CD4-positive, alpha-beta T cell (primary cell): Measurements from ENCODE around the gene CMTM5. TPM values are rescaled to one million over a fixed set of nuclear protein-coding genes. Genes with fewer than 3 reads are reported as not detected.

ENCODE experiments used
- ATAC-seq: fragments of 200-7000 bp; cut with Tn5 transposase; one replicate; pipeline ENCODE4 v1.10.0; 2022; ENCODE audit warnings: mild to moderate bottlenecking; ENCODE audit not compliant: poor library complexity
- CTCF ChIA-PET: fragments of 350-600 bp; sonication (Branson Sonifier 250); formaldehyde crosslinking; loops from one replicate; lab custom pipeline; 2021; ENCODE audit warnings: antibody characterized with exemption, inconsistent platforms; lab: Charles Lee
- POLR2A ChIA-PET: fragments of 350-600 bp; sonication (Branson Sonifier 250); formaldehyde crosslinking; loops from one replicate; lab custom pipeline; 2021; ENCODE audit warnings: antibody characterized with exemption, inconsistent platforms; lab: Charles Lee
- DNase-seq, 14 experiments: peaks; one replicate each; pipeline ENCODE4 v3.0.0-alpha.2; 2013 to 2020; ENCODE audit warnings: mixed read lengths in 2 of 14
- H3K27ac ChIP-seq, 2 donors: one replicate each; pipeline versions ENCODE4 v1.5.1 to v1.7.0; 2013; ENCODE audit warnings: low read length in 2 of 2, low read depth in 1 of 2, mild to moderate bottlenecking in 1 of 2
- H3K27me3 ChIP-seq, 2 experiments: 1 replicate in 1 of 2; 2 replicates in 1 of 2; pipeline versions ENCODE4 v1.6.1 to v1.7.0; 2013; ENCODE audit warnings: low read length in 2 of 2, control low read depth in 1 of 2, mild to moderate bottlenecking in 1 of 2, moderate library complexity in 1 of 2; ENCODE audit not compliant: insufficient read depth in 2 of 2, control insufficient read depth in 1 of 2
- H3K36me3 ChIP-seq: one replicate; pipeline ENCODE4 v1.6.1; 2013; ENCODE audit warnings: low read length, control low read depth; ENCODE audit not compliant: insufficient read depth
- H3K4me1 ChIP-seq: one replicate; pipeline ENCODE4 v1.6.1; 2013; ENCODE audit warnings: low read length, control low read depth; ENCODE audit not compliant: insufficient read depth
- H3K4me3 ChIP-seq: one replicate; pipeline ENCODE4 v1.5.1; 2013; ENCODE audit warnings: mild to moderate bottlenecking, low read length, moderate library complexity
- H3K9me3 ChIP-seq, 2 experiments: 1 replicate in 1 of 2; 2 replicates in 1 of 2; pipeline versions ENCODE4 v1.6.1 to v1.7.0; 2013; ENCODE audit warnings: low read length in 2 of 2, mild to moderate bottlenecking in 2 of 2, control low read depth in 1 of 2, moderate library complexity in 1 of 2; ENCODE audit not compliant: control insufficient read depth in 1 of 2, insufficient read depth in 1 of 2
- H3K27ac Mint-ChIP-seq: one replicate; pipeline ENCODE4 v1.8.0; 2020; ENCODE audit warnings: mixed read lengths
- H3K27me3 Mint-ChIP-seq: one replicate; pipeline ENCODE4 v1.8.0; 2021; ENCODE audit warnings: mixed read lengths
- H3K36me3 Mint-ChIP-seq: one replicate; pipeline ENCODE4 v1.8.0; 2021; ENCODE audit warnings: low read depth, mixed read lengths
- H3K4me1 Mint-ChIP-seq: one replicate; pipeline ENCODE4 v1.8.0; 2021; ENCODE audit warnings: low read depth, mixed read lengths
- H3K4me3 Mint-ChIP-seq: one replicate; pipeline ENCODE4 v1.8.0; 2020; ENCODE audit warnings: mild to moderate bottlenecking, mixed read lengths
- H3K9me3 Mint-ChIP-seq: one replicate; pipeline ENCODE4 v1.8.0; 2020; ENCODE audit warnings: mixed read lengths
- CTCF ChIP-seq: fragments of 200-600 bp; IDR thresholded peaks from one replicate; pipeline ENCODE4 v1.8.0; 2022; ENCODE audit warnings: antibody characterized with exemption, mild to moderate bottlenecking
- intact Hi-C, 2 experiments: fragments of 100-400 bp; cut with DNase I in 1 of 2; cut with micrococcal nuclease in 1 of 2; formaldehyde crosslinking; loops; one replicate each; pipeline versions ENCODE4 v1.15.1 to v1.9.0; 2023 to 2025; cut with DNase I, micrococcal nuclease
- total RNA-seq, 174 experiments: library from RNA in 2 of 174; stranded (reverse) in 2 of 174; gene quantifications; one replicate each; pipeline ENCODE4 v1.2.3 and lab custom pipeline; 2021 to 2026

Gene CMTM5
- total RNA-seq, 2 experiments from 2014 or later, result not detected

- Histone ChIP-seq H3K27ac (no peak overlapping the region), H3K36me3 (no peaks in the 10 kb centered on the region), H3K4me1 (no peaks in the 10 kb centered on the region), H3K27me3 (no peaks in the 10 kb centered on the region), H3K4me3 (no peak overlapping the region), H3K9me3 (no peaks in the 10 kb centered on the region)
- Mint-ChIP-seq H3K4me3 (no peak overlapping the region), H3K27ac (no peak overlapping the region), H3K9me3 (no peaks in the 10 kb centered on the region), H3K36me3 (no peaks in the 10 kb centered on the region), H3K27me3 (peaks cover 20% of the 10 kb centered on the region), H3K4me1 (no peaks in the 10 kb centered on the region)
- no peak for DNase-seq
- ChIA-PET CTCF (no interaction called here), POLR2A (no interaction called here)
- intact Hi-C loops, result no loop called here
- no peak for TF ChIP-seq CTCF
- ATAC-seq, result no peak
Observed at GRCh38 chr14:23408307-23408630, 31.4 kb downstream of the CMTM5 start.

GRCh38 chr14:23409475-23409874 lies 32.6 kb downstream of the CMTM5 start:
- no peak overlapping the region for H3K27ac Mint-ChIP-seq
- ATAC-seq (no peak), DNase-seq (no peak)
- peaks cover 12% of the 10 kb centered on the region for H3K27me3 Mint-ChIP-seq
- Histone ChIP-seq H3K36me3 (no peaks in the 10 kb centered on the region), H3K27me3 (no peaks in the 10 kb centered on the region), H3K4me3 (no peak overlapping the region), H3K4me1 (no peaks in the 10 kb centered on the region), H3K27ac (no peak overlapping the region), H3K9me3 (no peaks in the 10 kb centered on the region)
- H3K36me3 Mint-ChIP-seq, result no peaks in the 10 kb centered on the region
- H3K4me1 Mint-ChIP-seq, result no peaks in the 10 kb centered on the region
- H3K4me3 Mint-ChIP-seq, result no peak overlapping the region
- TF ChIP-seq CTCF, result no peak
- intact Hi-C loops, result no loop called here
- POLR2A ChIA-PET, result no interaction called here
- no peaks in the 10 kb centered on the region for H3K9me3 Mint-ChIP-seq
- CTCF ChIA-PET, result no interaction called here

DNA sequence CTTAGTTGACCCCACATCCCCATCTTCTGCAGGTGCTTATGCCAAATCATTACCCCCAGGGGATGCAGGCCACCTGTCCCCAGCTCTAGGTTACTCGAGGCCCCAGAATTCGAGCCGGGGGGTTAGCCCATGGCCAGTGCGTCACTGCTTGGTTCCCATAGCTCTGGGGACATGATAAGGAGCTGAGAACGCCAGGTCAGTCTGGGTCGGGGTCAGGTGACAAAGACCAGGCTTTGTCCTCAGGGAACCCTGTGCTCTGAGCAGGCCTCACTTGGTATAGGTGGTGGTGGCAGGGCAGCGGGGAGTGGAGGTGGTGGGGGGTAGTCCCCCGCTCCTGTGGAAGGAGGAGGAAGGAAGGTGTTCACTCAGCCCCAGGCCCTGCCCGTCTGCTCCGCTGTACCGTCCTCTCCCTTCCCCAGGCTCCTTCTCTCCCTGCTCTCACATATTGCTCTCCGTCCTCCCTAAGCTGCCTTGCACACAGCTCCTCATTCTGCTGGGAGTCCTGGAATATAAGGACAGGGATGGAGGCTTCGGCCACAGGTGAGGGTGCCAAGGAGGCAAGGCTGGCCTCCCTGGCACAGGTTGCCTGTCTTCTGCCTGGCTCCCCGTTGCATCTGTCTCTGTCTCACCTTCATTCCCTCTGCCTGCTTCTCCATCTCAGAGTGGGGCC lies 33.3 kb downstream of the CMTM5 start:
- Histone ChIP-seq H3K27ac (no peak overlapping the region), H3K9me3 (no peaks in the 10 kb centered on the region), H3K27me3 (no peaks in the 10 kb centered on the region), H3K4me1 (no peaks in the 10 kb centered on the region), H3K36me3 (no peaks in the 10 kb centered on the region), H3K4me3 (no peak overlapping the region)
- no peaks in the 10 kb centered on the region for H3K36me3 Mint-ChIP-seq
- H3K27me3 Mint-ChIP-seq, result peaks cover 12% of the 10 kb centered on the region
- intact Hi-C loops, result no loop called here
- H3K4me1 Mint-ChIP-seq, result no peaks in the 10 kb centered on the region
- no peaks in the 10 kb centered on the region for H3K9me3 Mint-ChIP-seq
- no peak for DNase-seq
- ChIA-PET POLR2A (no interaction called here), CTCF (no interaction called here)
- H3K4me3 Mint-ChIP-seq, result no peak overlapping the region
- no peak overlapping the region for H3K27ac Mint-ChIP-seq
- no peak for ATAC-seq
- no peak for TF ChIP-seq CTCF
